NCI-H2171 treated with DMSO at 0.1 percent for 48 hours (cell line): Measurements from ENCODE around the gene SH3PXD2B.
"Not testable (repeated sequence)": the region's sequence is repeated elsewhere in the genome, so short reads cannot be mapped to it uniquely, and the experiment has no call there.

Experiments
- DNase-seq: peaks from one replicate; lab custom pipeline; 2025; lab: John Stamatoyannopoulos, UW

The SH3PXD2B gene

DNA sequence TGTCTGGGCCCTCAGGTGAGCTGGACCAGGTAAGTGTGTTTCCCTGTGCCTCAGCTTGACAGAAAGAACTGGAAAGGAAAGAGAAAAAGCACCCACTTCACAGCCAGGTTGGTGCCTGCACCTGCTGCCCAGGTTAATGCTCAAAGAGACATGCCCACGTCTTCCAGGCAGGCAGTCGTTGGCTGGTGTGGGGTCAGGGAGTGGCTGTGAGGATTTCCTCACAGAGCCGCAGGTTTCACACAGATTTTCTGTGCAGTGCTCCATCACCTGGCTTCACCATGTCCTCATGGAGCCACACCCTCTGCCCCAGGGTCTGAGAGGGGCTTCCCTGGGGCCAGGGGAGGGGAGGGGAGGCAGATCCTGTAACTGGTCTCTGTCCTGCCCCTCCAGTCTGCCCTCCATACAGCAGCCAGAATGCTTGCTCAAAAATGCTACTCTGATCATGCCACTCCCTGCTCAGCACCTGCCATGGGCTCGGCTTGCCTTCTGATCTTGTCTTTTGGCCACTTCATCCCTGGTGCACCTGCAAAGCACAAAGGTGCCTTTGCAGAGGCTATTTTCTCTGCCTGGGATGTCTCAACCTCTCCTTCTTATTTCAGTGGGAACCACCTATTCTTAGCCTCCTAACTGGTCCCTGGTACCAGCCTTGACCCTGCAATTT is 88.2 kb downstream of the SH3PXD2B start:
- no peak for DNase-seq

DNA sequence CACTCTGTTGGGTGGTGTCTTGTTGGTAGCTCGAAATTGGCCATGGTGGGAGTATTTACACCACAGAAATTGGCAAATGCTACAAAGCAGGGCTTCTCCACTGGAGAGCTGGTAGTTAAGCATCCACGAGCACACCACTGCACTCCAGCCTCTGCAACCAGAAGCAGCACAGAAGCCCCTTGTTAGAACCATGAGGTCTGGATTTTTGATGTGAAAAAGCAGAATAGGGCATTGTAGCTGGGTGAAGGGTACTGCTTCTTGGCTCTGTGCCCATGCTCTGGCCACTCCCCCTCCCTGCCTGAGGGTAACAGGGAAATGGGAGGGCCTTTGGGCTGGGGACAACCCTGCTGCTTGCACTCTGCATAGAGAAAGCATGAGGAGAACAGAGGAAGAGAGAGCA is 89.6 kb downstream of the SH3PXD2B start:
- DNase-seq = no peak

GRCh38 chr5:172362755-172363154 is 91.6 kb downstream of the SH3PXD2B start:
- no peak for DNase-seq

DNA sequence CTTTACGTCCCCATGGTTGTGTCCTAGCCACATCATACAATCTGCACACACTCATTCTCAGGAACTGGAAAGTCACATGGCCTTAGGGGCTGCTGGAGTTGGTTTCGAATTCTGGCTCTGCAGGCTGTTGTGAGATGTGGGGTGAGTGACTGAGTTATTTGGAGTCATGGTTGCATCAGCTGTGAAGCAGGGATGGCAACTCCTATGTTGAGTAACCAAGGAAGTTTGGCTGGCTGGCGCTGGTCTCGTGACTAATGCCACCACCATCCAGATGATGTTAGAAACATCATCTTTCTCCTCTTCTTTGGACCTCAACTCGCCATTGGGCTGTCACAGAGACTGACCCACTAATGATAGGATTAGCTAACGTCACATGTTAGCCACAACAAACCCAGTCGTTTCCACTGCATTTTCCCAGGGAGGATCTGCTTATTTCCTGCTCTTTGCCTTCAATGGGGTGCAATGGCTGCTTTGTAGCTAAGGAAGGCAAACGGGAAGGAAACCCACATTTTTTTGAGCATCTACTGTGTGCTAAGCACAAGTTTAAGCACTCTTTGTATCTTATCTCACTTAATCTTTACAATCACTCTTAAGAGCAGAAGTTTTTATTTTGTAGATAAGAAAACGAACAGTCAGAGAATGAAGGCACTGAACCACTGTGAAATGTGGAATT is 92.6 kb downstream of the SH3PXD2B start:
- no peak for DNase-seq

GRCh38 chr5:172358345-172358744 is 96.0 kb downstream of the SH3PXD2B start:
- DNase-seq = no peak

DNA sequence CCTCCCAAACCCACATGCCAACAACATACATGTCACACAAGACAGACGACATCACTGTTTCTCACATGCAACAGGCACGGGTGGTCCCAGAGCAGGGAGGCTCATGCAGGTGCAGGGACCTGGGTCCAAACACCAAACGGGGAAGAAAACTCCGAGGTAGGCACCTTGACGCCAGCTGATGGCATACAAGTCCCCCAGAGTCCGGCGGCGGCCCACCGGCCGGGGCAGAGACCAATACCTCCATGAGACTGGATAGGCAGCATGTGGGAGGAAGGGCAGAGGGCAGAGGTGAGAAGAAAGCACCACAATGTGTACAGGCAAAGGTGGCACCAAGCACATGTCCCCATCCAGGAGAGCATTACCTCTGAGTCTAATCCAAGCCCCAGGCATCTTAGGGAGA is 97.8 kb downstream of the SH3PXD2B start:
- DNase-seq = no peak

DNA sequence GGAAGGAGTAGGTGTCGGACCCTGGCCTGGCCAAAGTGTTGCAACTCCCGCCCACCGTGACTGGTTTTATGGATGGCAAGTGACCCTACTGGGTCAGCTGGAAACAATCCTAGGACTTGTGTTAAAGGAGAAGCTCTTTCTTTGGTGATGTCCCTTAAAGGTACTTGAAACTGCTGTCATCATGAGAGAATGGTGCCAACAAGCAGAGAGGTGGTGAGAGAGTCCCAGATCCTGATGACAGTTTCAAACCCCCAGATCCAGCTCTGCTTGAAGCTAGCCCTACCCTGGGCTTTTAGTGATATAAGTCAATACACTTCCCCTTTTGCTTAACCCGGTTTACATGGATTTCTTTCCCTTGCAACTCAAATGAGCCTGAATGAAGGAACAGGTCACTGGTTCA is 98.3 kb downstream of the SH3PXD2B start:
- no peak for DNase-seq

GRCh38 chr5:172353846-172354245 is 100.5 kb downstream of the SH3PXD2B start:
- DNase-seq = no peak

DNA sequence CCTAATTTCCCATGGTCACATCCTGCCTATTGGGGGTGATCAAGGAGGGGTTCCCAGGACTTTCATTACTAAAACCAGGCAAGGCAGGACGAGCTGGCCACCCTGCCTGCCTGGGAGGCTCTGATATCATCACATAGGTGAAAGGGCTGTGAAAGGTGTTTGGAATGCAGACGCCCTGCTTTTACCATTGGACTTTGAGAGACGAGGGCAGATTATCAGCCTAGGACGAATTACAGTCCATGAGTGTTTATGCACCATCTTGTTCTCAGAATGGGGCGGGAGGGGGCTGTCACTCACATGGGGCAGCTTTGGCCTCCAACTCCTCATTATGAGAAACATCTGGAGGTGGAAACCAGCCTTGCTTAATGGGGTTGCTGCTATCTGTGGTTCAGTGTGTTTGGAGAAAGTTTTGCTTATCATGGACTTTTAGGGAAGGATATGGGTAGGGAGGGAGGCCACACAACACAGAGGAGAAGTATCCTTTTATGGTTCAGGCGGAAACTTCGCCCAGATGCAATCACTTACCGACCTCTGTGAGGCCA is 101.0 kb downstream of the SH3PXD2B start:
- DNase-seq = no peak

DNA sequence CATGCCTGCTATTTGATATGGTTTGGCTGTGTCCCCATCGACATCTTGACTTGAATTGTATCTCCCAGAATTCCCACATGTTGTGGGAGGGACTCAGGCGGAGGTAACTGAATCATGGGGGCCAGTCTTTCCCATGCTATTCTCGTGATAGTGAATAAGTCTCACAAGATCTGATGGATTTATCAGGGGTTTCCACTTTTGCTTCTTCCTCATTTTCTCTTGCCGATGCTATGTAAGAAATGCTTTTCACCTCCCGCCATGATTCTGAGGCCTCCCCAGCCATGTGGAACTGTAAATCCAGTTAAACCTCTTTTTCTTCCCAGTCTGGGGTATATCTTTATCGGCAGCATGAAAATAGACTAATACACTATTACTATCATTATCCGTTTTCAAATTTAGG is 101.8 kb downstream of the SH3PXD2B start:
- not testable (repeated sequence) for DNase-seq

DNA sequence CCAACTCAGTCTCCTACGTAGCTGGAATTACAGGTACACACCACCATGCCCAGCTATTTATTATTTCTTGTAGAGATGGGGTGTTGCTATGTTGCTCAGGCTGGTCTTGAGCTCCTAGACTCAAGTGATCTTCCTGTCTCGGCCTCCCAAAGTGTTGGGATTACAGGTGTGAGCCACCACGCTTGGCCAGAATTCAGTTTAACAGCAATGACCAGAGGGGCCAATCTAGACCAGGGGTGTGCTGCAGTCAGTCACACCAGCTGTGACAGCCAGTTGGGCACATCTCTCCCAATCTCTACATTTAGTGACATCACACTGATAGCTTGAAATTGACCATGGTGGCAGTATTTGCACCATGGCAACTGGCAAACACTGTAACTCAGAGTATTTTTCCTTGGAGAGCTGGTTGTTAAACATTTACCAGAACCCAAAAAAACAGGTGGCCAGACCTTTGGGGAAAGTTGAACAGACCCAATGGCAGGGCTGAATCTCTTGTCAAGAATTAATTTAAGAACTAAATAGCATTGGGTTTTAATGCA is 103.0 kb downstream of the SH3PXD2B start:
- DNase-seq = no peak

DNA sequence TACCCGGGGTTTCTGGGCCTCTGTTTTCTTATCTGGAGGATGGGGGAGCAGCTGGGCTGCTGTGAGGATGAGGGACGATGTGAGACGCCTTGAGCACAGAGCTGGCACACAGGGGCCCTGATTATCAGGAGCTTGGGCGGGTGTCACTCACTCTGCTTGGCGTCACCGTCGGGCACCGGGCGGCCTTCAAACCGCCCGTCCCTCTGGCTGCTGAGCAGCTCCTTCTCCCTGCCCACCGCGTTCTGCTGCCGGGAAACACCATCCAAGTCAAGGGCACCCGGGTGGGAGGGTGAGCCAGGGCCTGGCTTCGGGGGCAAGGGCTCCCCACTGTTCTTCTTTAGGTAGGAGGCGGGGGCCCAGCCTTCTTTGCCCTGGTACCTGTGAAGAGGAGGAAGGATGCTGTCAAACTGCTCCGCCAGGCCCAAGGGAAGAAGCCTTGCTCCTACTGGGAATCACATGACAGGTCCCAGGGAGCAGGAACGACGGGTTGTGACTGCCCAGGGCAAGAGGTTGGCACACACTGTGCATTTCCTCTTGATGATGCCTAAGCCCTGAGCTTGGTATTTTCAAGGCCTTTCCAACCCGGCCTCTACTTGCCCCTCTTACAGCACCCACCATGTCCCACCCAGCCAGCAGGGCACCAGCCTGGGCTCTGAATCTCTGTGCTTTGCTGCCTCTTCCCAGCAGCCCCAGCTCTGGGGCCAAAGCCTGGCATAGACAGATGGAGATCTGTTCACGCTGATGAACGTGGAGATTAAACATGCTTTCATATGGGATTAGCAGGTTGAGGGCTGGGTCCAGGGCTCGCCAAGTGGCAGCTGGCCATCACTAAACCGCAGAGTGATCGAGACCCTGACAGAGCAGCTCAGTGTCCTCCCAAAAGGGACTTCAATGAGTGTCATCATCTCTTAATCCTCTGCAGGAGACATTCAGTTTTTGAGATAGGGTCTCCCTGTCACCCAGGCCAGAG is 103.8 kb downstream of the SH3PXD2B start:
- DNase-seq = no peak

DNA sequence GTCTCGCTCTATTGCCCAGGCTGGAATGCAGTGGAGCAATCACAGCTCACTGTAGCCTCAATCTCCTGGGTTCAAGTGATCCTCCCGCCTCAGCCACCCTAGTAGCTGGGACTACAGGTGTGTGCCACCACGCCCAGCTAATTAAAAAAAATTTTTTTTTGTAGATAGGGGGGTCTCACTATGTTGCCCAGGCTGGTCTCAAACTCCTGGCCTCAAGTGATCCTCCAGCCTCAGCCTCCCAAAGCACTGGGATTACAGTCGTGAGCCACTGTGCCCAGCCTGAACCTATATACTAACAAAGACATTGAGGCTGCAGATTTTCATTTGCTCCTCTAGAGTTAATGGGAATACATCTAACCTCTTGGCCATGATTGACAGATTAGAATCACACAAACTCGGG is 105.6 kb downstream of the SH3PXD2B start:
- DNase-seq = not testable (repeated sequence)

- no peak for DNase-seq
Observed at GRCh38 chr5:172348084-172348483, 106.2 kb downstream of the SH3PXD2B start.

- no peak for DNase-seq
Observed at GRCh38 chr5:172347496-172348052, 106.8 kb downstream of the SH3PXD2B start.

DNA sequence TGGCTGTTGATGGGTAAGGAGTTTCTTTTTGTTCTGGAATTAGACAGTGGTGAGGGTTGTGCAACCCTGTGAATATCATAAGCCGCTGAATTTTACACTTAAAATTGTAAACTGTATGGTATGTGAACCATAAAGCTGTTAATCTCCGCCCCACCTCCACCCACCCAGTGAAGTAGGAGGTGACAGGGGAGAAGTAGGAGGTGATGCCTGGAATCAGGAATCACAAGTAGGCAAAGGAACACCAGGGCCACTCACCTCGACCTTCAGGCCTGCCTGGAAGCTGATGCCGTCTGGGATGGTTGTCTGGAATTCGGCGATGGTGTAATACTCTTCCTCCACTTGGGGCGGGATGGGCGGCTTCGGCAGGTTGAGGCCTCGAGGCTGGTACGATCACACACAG is 108.4 kb downstream of the SH3PXD2B start:
- no peak for DNase-seq

GRCh38 chr5:172344855-172345409 is 109.4 kb downstream of the SH3PXD2B start:
- no peak for DNase-seq

GRCh38 chr5:172343741-172344140 is 110.6 kb downstream of the SH3PXD2B start:
- DNase-seq = no peak

DNA sequence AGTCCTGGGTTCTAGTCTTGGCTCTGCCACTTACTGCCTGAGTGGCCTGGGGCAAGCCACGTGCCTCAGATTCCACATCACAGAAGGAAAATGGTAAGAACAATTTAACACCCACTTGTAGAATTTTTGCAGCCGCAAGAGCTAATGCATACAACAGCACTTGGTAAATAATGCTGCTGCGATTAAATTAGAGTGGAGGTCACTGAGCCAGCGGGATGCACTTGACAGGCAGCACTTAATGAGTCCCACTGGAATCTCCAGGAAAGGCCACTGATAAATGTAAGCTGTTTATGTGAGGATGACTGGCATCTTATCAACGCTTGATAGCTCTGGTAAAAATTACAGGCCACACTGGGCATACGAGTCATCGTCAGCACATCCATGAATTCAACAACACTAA is 111.4 kb downstream of the SH3PXD2B start:
- no peak for DNase-seq

DNA sequence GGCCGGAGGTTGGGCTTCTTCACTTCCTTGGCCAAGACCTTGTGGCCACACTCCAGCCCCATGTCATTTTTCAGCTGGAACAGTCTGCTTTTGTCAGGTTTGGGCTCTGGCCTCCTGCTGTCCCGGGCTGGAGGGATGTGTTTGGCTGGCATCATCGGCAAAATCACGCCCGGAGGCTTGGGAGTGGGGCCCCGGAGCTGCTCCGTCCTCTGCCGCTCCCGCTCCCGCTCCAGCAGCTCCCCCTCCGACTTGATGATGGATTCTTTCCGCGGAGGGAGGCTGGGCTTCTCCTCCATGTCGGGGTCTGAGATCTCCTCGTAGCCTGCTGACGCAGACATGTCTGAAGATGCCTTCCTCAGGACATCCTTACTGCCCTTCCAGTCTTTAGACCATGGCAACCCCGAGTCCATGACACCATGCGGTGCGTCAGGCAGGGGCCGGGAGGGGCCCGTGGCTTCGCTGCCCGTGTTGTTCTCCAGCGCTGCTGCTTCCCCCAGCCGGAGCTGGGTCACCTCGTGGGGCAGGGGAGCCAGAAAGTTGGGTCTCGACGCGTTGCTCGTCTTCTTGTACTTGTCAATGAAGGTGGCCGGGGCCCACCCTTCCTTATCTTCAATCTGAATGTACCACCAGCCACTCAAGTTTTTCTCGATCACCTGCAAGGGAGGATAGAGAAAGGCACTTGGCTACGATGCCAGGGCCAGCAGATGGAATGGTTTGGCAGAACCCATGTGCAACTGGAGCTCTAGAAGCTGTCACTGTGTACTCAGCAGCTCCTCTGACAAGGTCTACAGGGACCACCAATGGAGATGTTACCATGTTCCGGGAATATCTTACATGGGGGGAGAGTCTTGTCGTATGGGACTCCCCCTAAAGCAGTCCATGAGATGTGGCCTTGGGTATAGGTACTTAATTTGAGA is 114.8 kb downstream of the SH3PXD2B start:
- no peak for DNase-seq
